Femur (tissue), 1 donor: Measurements from ENCODE around the gene SMOC2.
"Not testable (repeated sequence)": the region's sequence is repeated elsewhere in the genome, so short reads cannot be mapped to it uniquely, and the experiment has no call there.

Source experiments
- DNase-seq: peaks from one replicate; pipeline ENCODE4 v3.0.0-alpha.2; 2017

Gene SMOC2

GRCh38 chr6:168608113-168608400 is 167.1 kb downstream of the SMOC2 start:
- no peak for DNase-seq

GRCh38 chr6:168609026-168609685 is 168.2 kb downstream of the SMOC2 start:
- DNase-seq: no peak

- DNase-seq: no peak
Observed at GRCh38 chr6:168609914-168610490, 169.0 kb downstream of the SMOC2 start.

GRCh38 chr6:168610966-168611365 is 170.0 kb downstream of the SMOC2 start:
- not testable (repeated sequence) for DNase-seq

- DNase-seq: no peak
Observed at GRCh38 chr6:168611691-168612090, 170.7 kb downstream of the SMOC2 start.

GRCh38 chr6:168612586-168612985 is 171.6 kb downstream of the SMOC2 start:
- no peak for DNase-seq

- DNase-seq: no peak
Observed at GRCh38 chr6:168615837-168616236, 174.9 kb downstream of the SMOC2 start.

- no peak for DNase-seq
Observed at GRCh38 chr6:168616816-168617765, 176.1 kb downstream of the SMOC2 start.

GRCh38 chr6:168618546-168619315 is 177.7 kb downstream of the SMOC2 start:
- DNase-seq: no peak

GRCh38 chr6:168619560-168620314 is 178.8 kb downstream of the SMOC2 start:
- DNase-seq: no peak

- DNase-seq: no peak
Observed at GRCh38 chr6:168620578-168620977, 179.6 kb downstream of the SMOC2 start.

- DNase-seq: no peak
Observed at GRCh38 chr6:168623736-168624135, 182.8 kb downstream of the SMOC2 start.

- no peak for DNase-seq
Observed at GRCh38 chr6:168624540-168624939, 183.6 kb downstream of the SMOC2 start.

GRCh38 chr6:168624948-168625347 is 184.0 kb downstream of the SMOC2 start:
- DNase-seq: no peak

GRCh38 chr6:168625602-168626001 is 184.6 kb downstream of the SMOC2 start:
- no peak for DNase-seq

GRCh38 chr6:168626046-168626602 is 185.1 kb downstream of the SMOC2 start:
- DNase-seq: no peak

GRCh38 chr6:168627506-168628175 is 186.7 kb downstream of the SMOC2 start:
- no peak for DNase-seq

GRCh38 chr6:168628176-168628553 is 187.2 kb downstream of the SMOC2 start:
- DNase-seq: no peak

- no peak for DNase-seq
Observed at GRCh38 chr6:168628732-168629245, 187.8 kb downstream of the SMOC2 start.

GRCh38 chr6:168631564-168631963 is 190.6 kb downstream of the SMOC2 start:
- DNase-seq: no peak

GRCh38 chr6:168632694-168633093 is 191.7 kb downstream of the SMOC2 start:
- DNase-seq: no peak
